Frontal cortex (tissue), 4 donors: ENCODE measurements around the gene SNX21. TPM values are rescaled to one million over a fixed set of nuclear protein-coding genes. Genes with fewer than 3 reads are reported as not detected.
A peak's percentile ranks its signal among the peaks of the same experiment; 100 is the strongest.
"Not testable (repeated sequence)": the region's sequence is repeated elsewhere in the genome, so short reads cannot be mapped to it uniquely, and the experiment has no call there.

Source experiments
- DNase-seq, 2 donors: peaks; one replicate each; pipeline ENCODE4 v3.0.0; 2012; ENCODE audit warnings: low spot score in 2 of 2
- FAIRE-seq: peaks from 2 replicates; lab custom pipeline; 2012; peaks lifted over from hg19 to GRCh38; lab: Jason Lieb, UNC
- total RNA-seq: library from RNA; depleted of rRNA; stranded (reverse); fragments of >200 nt; gene quantifications from one replicate; pipeline ENCODE4 v1.2.3, GENCODE V29; 2014
- donor health status: control.
- donor health status: control.
- donor health status: control.

SNX21 gene
- total RNA-seq, 1 donor from 2014 or later = 15.5 TPM

DNA sequence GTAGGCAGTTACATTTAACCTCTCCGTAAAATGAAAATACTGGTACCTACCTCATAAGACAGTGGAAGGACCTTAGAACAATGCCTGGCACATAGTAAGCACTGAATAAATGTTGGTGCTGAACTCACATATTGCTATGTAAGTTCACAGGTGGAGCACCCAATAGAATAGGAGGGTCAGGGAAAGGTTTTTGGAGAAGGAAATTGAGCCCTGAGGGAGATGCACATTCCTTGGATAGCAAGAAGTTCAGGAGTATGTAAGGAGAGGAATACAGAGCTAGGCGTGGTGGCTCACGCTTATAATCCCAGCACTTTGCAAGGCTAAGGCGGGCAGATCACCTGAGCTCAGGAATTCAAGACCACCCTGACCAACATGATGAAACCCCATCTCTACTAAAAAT is 14.1 kb upstream of the SNX21 start:
- DNase-seq (no peak), FAIRE-seq (no peak)

DNA sequence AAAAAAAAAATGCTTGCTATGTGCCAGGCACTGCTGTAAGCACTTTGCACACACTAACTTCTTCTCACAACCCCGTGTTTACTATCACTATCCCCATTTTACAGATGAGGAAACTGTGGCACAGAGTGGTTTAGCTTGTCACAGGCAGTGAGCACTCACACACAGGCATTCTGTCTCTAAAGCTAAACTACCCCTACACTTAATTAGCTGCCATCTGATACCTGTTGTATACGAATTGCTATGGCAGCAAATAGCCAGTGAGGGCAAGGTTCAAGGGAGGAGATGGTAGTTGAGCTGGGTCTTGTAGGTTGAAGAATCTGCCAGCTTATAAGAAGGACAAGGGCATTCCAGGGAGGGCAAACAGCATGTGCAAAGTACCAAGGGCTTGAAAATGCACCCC is 11.7 kb upstream of the SNX21 start:
- DNase-seq = no peak
- FAIRE-seq = no peak

GRCh38 chr20:45822857-45823256 is 10.7 kb upstream of the SNX21 start:
- DNase-seq (no peak), FAIRE-seq (no peak)

- no peak for FAIRE-seq
These were observed 9.4 kb upstream of the SNX21 start for GRCh38 chr20:45823949-45824835.

DNA sequence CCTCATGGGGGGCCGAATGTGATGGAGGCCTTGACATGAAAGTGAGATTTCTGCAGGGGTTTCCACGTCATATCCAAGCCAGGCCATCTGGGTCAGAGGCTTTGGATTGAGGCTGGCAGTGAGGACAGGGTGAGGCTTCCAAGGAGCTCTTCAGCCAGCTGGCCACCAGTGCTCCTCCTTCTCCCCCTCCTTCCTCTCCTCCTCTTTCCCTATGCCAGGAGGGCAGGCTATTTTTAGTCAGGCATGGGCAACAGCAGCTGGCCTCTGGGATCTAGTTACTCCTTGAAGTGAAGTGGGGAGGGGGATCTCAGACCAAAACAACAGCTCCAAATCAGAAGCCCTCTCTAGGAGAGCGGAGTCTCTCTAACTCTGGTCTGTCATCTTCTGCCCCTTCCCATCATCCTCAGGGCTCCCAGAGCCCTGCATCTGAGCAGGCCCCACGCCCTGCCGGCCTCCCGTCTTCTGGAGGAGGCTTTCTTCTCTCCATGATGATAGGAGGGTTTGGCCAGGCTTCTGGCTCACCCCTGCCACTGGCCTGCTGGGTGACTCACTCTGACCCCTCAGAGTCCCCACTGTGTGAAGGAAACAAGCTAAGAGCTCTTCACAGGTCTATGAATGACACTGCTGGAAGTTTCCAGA is 7.1 kb upstream of the SNX21 start:
- DNase-seq = no peak
- FAIRE-seq = no peak

More at GRCh38 chr20:45823949-45824835, 9.4 kb upstream of the SNX21 start:
- peak in 1 of 2 donors; percentile 59 for DNase-seq

- DNase-seq (no peak), FAIRE-seq (no peak)
These were observed 6.5 kb upstream of the SNX21 start, which contains the start of gene TNNC2 for GRCh38 chr20:45827030-45827652. TSS of gene TNNC2 (minus strand) at chr20:45827312. CDS start at chr20:45827248, 64 bp downstream.

DNA sequence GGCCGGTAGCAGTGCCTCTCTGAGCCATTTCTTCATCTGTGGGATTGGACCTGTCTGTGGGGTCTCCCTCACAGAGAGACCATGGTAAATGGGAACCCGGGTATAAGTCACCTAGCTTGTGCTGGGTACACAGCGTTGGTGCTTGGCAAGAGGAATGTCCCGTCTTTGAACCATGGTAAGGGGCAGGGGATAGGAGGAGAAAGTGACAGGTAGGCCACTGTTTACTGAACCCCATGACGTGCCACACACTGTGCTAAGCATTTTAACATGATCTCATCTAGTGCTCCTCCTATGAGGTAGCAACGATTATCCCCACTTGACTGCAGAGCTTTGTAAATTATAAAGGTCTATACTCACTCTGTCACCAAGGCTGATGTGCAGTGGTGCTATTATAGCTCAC is 5.9 kb upstream of the SNX21 start:
- DNase-seq = no peak
- no peak for FAIRE-seq

- FAIRE-seq (no peak), DNase-seq (no peak)
These were observed 5.0 kb upstream of the SNX21 start for GRCh38 chr20:45828589-45828988.

GRCh38 chr20:45829673-45830106 is 3.9 kb upstream of the SNX21 start:
- FAIRE-seq, DNase-seq: not testable (repeated sequence)

DNA sequence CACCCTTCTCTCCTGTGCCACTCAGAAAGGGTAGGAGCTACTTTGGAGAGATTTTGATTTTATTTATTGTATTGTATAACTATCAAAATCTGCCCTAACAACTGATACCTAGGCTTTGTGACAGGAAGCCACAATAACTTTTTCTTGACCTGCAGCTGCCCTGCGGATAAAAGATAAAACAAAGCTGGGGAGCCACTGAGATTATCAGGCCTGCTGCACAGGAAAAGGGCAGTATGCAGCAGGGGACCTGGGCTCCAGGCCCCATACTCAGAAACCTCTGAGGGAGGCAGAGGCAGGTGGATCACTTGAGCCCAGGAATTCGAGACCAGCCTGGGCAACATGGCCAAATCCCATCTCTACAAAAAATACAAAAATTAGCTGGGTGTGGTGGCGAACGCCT is 980 bp upstream of the SNX21 start:
- FAIRE-seq = no peak
- DNase-seq = no peak

- FAIRE-seq (no peak), DNase-seq (peak; percentile 86 to 88)
These were observed 541 bp downstream of the SNX21 start for GRCh38 chr20:45833883-45834796.

- FAIRE-seq (no peak), DNase-seq (no peak)
These were observed 1.2 kb downstream of the SNX21 start for GRCh38 chr20:45834797-45835161.

DNA sequence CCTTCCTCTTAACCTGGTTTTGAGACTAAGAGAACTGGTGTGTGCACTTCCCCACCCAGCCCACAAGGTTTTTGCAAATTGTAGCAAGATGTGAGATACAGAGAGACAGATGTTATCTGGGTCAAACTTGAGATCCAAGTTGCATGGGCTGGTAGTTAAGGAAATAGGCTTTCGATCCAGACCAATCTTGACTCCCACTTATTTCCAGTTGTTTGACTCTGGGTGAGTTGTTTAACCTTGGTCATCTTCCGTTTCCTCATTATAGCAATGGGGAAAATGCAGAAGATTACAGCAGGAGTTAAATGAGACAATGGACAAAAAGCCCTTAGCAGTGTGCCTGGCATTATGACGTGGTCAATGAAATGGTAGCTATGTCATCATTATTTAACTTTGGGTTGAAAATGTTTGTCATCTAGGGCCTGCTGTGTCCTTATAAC is 1.7 kb downstream of the SNX21 start:
- DNase-seq (no peak), FAIRE-seq (no peak)

GRCh38 chr20:45835825-45836224 is 2.2 kb downstream of the SNX21 start:
- FAIRE-seq (no peak), DNase-seq (peak in 1 of 2 donors; percentile 47)

DNA sequence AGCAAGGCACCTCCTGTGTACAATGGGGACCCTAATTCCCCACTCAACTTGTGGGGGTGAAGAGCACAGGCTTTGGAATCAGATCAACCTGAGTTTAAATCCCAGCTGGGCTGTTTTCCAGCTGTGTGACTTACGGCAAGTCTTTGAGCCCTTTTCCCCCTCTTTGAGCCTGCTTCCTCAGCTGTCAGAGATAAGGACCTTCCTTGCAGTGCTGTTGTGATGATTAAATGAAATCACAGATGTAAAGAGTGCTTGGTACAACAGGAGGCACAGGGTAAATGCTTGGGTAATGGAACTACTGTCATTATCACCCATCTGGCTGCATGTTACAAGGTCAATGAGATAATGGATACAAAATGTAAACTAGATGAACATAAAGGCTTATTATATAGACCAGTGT is 3.2 kb downstream of the SNX21 start:
- no peak for FAIRE-seq

GRCh38 chr20:45840700-45841198 is 7.2 kb downstream of the SNX21 start:
- FAIRE-seq = no peak

More for the DNA sequence above, 3.2 kb downstream of the SNX21 start:
- DNase-seq = no peak

DNA sequence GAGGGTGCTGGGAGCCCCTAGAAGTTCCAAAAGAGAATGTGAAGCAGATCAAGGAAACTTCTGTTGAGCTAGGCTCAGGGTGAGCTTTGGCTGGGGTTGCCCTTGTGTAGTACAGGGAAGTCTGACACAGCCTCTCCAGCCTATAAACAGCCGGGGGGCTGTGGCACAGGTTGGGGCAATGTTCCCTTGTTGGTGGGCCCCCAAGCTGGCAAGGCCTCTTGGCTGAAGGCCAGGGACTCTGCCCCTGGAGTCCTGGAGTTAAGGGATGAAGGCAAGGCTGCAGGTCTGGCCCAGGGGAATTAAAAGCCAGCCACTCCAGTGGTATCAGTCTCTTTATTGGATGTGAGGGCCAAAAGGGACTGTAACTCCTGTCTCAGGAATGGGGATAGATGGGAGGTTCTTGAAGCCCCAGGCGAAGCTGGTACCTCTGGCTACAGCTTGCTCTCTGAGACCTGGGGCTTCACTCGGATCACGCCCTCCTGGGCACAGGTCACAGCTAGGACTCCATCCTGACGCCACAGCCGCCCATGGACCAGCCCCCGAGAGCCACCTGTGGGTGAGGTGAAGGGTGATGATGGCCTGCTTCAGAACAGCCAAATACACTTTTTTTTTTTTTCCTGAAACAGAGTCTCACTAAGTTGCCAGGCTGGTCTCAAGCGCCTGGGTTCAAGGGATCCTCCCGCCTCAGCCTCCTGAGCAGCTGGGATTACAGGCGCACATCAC is 8.0 kb downstream of the SNX21 start:
- FAIRE-seq (no peak), DNase-seq (no peak)

More at GRCh38 chr20:45840700-45841198, 7.2 kb downstream of the SNX21 start:
- DNase-seq = no peak

DNA sequence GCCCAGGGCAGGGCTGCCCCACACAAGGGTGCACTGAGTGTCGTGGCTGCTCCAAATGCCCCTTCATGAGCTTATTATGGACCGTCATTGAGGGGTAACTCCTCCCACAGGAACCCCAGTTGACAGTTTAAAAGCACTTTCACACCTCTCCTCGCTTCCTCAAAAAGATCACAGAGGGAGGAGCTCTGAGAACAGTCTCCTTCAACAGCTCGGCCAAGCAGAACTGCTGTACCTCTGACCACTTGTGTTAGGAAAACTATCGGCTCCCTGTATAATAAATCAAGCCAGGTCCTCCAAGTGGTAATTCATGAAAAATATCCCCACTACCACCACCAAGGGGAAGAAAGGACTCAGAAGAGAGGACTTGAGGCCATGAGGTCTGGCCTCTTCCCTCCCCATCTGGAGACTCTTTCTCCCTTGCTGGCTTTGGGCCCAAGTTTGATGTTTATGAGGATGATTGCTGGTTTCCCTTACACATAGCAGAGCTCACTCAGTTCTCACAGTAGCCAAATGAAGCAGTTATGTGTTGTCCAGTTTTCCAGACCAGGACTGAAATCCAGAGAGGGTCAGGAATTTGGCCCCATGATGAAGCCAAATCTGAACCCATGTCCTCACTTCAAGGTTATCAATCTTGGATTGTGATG is 8.7 kb downstream of the SNX21 start:
- no peak for DNase-seq
- no peak for FAIRE-seq
